Hepatocyte (in vitro differentiated cells): Measurements from ENCODE around the gene UTP15. TPM values are rescaled to one million over a fixed set of nuclear protein-coding genes. Genes with fewer than 3 reads are reported as not detected.

Source experiments
- DNase-seq: peaks from one replicate; pipeline ENCODE4 v3.0.0-alpha.2; 2016; ENCODE audit warnings: low spot score
- H2AFZ ChIP-seq: fragments of 200-600 bp; sonication (generic); 2 replicates; pipeline ENCODE4 v1.6.0; 2016; ENCODE audit warnings: antibody characterized with exemption, mild to moderate bottlenecking
- H3K27ac ChIP-seq: fragments of 200-600 bp; sonication (generic); 2 replicates; pipeline ENCODE4 v1.5.1; 2016; ENCODE audit warnings: mild to moderate bottlenecking
- H3K27me3 ChIP-seq: fragments of 200-600 bp; sonication (generic); 2 replicates; pipeline ENCODE4 v1.6.1; 2016
- H3K36me3 ChIP-seq: fragments of 200-600 bp; sonication (generic); replicated peaks from 2 replicates; pipeline ENCODE4 v1.5.1; 2016; ENCODE audit warnings: low read depth; ENCODE audit not compliant: insufficient read depth
- H3K4me1 ChIP-seq: fragments of 200-600 bp; sonication (generic); 2 replicates; pipeline ENCODE4 v1.5.1; 2016; ENCODE audit warnings: mild to moderate bottlenecking, moderate library complexity; ENCODE audit not compliant: insufficient read depth
- H3K4me2 ChIP-seq: fragments of 200-600 bp; sonication (generic); 2 replicates; pipeline ENCODE4 v1.6.0; 2016
- H3K4me3 ChIP-seq: fragments of 200-600 bp; sonication (generic); 2 replicates; pipeline ENCODE4 v1.5.1; 2016; ENCODE audit warnings: mild to moderate bottlenecking
- H3K79me2 ChIP-seq: fragments of 200-600 bp; sonication (generic); 2 replicates; pipeline ENCODE4 v1.6.0; 2017; ENCODE audit warnings: mild to moderate bottlenecking
- H3K9me2 ChIP-seq: fragments of 200-600 bp; sonication (generic); replicated peaks from 2 replicates; pipeline ENCODE4 v1.6.0; 2017; ENCODE audit warnings: mild to moderate bottlenecking; ENCODE audit not compliant: insufficient read depth
- H3K9me3 ChIP-seq: fragments of 200-600 bp; sonication (generic); 2 replicates; pipeline ENCODE4 v1.5.1; 2016; ENCODE audit warnings: low read depth, mild to moderate bottlenecking
- H4K20me1 ChIP-seq: fragments of 200-600 bp; sonication (generic); 2 replicates; pipeline ENCODE4 v1.6.0; 2016; ENCODE audit warnings: mild to moderate bottlenecking; ENCODE audit not compliant: insufficient read depth, poor library complexity, severe bottlenecking
- EZH2 ChIP-seq: fragments of 200-600 bp; sonication (generic); IDR thresholded peaks from 2 replicates; pipeline ENCODE4 v1.6.1; 2016; ENCODE audit warnings: antibody characterized with exemption, mild to moderate bottlenecking, borderline replicate concordance
- EZH2phosphoT487 ChIP-seq: fragments of 200-600 bp; sonication (generic); IDR thresholded peaks from one replicate; pipeline ENCODE4 v1.6.1; 2018; ENCODE audit warnings: antibody characterized with exemption, mild to moderate bottlenecking, low read depth, moderate library complexity; ENCODE audit not compliant: unreplicated experiment, severe bottlenecking
- WGBS: methylation state at CpG from one replicate; pipeline ENCODE4 v1.1.6; 2016; ENCODE audit warnings: low lambda C conversion rate; ENCODE audit errors: missing lambda C conversion rate; 5-methylcytosine and 5-hydroxymethylcytosine counted together
- polyA plus RNA-seq: library from polyadenylated mRNA; unstranded; fragments of >200 nt; fragmentation: Nextera tagmentation; extraction: Ambion mirVana; gene quantifications from 2 replicates; pipeline ENCODE4 v1.2.1, GENCODE V29; 2016
- total RNA-seq: library from RNA; depleted of rRNA; stranded (reverse); fragments of >200 nt; gene quantifications from 2 replicates; pipeline ENCODE4 v1.2.3, GENCODE V29; 2014
- TF ChIP-seq, protein P1 (sequence below): fragments of 200-600 bp; sonication (generic); IDR thresholded peaks from 2 replicates; pipeline ENCODE4 v1.5.1; 2016; ENCODE audit warnings: antibody characterized with exemption, mild to moderate bottlenecking; ENCODE audit not compliant: poor library complexity

UTP15 gene, protein sequence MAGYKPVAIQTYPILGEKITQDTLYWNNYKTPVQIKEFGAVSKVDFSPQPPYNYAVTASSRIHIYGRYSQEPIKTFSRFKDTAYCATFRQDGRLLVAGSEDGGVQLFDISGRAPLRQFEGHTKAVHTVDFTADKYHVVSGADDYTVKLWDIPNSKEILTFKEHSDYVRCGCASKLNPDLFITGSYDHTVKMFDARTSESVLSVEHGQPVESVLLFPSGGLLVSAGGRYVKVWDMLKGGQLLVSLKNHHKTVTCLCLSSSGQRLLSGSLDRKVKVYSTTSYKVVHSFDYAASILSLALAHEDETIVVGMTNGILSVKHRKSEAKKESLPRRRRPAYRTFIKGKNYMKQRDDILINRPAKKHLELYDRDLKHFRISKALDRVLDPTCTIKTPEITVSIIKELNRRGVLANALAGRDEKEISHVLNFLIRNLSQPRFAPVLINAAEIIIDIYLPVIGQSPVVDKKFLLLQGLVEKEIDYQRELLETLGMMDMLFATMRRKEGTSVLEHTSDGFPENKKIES
- total RNA-seq: 20.7 and 29.9 TPM in 2 replicates
- 9.2 and 11.0 TPM in 2 replicates for polyA plus RNA-seq

GRCh38 chr5:73565139-73565968 is at the start of gene UTP15, which contains the start of gene ANKRA2:
TSS of gene UTP15 (plus strand) at chr5:73565743. CDS start at chr5:73567345, 1,602 bp downstream.
TSS of gene ANKRA2 (minus strand) at chr5:73565639. CDS start at chr5:73562881, 2,758 bp downstream.
- Histone ChIP-seq H3K27ac (peak within 1 kb of the TSS; percentile 94), H4K20me1 (no peaks in the 10 kb centered on the region), H3K4me1 (peaks cover 25% of the 10 kb centered on the region), H3K9me3 (no peaks in the 10 kb centered on the region), H3K4me3 (peak within 1 kb of the TSS; percentile 75), H3K4me2 (peak within 1 kb of the TSS; percentile 85), H3K9me2 (no peaks in the 10 kb centered on the region), H3K36me3 (no peaks in the 10 kb centered on the region), H3K27me3 (no peaks in the 10 kb centered on the region), H3K79me2 (peaks cover 53% of the 10 kb centered on the region), H2AFZ (peak within 1 kb of the TSS; percentile 62)
- no peak for TF ChIP-seq EZH2
- no peak for TF ChIP-seq EZH2phosphoT487
- TF ChIP-seq, protein P1, sequence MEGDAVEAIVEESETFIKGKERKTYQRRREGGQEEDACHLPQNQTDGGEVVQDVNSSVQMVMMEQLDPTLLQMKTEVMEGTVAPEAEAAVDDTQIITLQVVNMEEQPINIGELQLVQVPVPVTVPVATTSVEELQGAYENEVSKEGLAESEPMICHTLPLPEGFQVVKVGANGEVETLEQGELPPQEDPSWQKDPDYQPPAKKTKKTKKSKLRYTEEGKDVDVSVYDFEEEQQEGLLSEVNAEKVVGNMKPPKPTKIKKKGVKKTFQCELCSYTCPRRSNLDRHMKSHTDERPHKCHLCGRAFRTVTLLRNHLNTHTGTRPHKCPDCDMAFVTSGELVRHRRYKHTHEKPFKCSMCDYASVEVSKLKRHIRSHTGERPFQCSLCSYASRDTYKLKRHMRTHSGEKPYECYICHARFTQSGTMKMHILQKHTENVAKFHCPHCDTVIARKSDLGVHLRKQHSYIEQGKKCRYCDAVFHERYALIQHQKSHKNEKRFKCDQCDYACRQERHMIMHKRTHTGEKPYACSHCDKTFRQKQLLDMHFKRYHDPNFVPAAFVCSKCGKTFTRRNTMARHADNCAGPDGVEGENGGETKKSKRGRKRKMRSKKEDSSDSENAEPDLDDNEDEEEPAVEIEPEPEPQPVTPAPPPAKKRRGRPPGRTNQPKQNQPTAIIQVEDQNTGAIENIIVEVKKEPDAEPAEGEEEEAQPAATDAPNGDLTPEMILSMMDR: no peak
- peak; percentile 99 for DNase-seq
- under 1% methylated on average over 62 of the region's 62 CpGs for WGBS

GRCh38 chr5:73519531-73520283 is 45.8 kb upstream of the UTP15 start:
- H3K27ac ChIP-seq: no peak overlapping the region
- H3K4me2 ChIP-seq: peak overlapping the region; percentile 39
- no peak overlapping the region for H3K4me3 ChIP-seq
- H3K9me3 ChIP-seq: no peaks in the 10 kb centered on the region
- TF ChIP-seq EZH2: no peak
- TF ChIP-seq, protein P1: peak; percentile 65
- H3K79me2 ChIP-seq: no peaks in the 10 kb centered on the region
- WGBS: 21% methylated on average over 16 of the region's 16 CpGs
- H3K4me1 ChIP-seq: no peaks in the 10 kb centered on the region
- H4K20me1 ChIP-seq: no peaks in the 10 kb centered on the region
- no peaks in the 10 kb centered on the region for H3K27me3 ChIP-seq
- H3K9me2 ChIP-seq: no peaks in the 10 kb centered on the region
- H3K36me3 ChIP-seq: no peaks in the 10 kb centered on the region
- H2AFZ ChIP-seq: no peak overlapping the region
- DNase-seq: peak; percentile 87

DNA sequence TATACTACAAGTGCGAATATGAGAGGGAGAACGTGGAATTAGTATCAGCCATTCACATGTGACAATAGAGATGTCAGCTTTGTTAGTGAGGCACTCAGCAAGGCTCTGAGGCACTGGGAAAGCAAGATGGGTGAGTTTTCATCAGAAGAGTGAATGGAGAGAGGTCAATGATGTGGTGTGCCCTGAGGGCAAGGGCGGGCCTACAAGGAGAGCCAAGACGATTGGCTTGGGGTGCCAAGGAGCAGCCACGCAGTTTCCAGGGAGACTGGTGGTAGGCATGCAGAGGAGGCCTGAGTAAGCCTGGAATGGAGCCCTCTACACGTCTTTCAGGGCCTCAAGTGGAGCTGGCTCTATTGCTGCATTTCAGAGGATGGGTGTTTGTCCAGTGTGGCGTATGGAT is 42.6 kb upstream of the UTP15 start:
- no peaks in the 10 kb centered on the region for H3K4me1 ChIP-seq
- 91% methylated on average over 7 of the region's 7 CpGs for WGBS
- H3K9me2 ChIP-seq: no peaks in the 10 kb centered on the region
- no peaks in the 10 kb centered on the region for H3K36me3 ChIP-seq
- no peak for DNase-seq
- no peak overlapping the region for H3K4me2 ChIP-seq
- no peak overlapping the region for H3K27ac ChIP-seq
- no peaks in the 10 kb centered on the region for H3K9me3 ChIP-seq
- no peaks in the 10 kb centered on the region for H3K27me3 ChIP-seq
- no peaks in the 10 kb centered on the region for H3K79me2 ChIP-seq
- H3K4me3 ChIP-seq: no peak overlapping the region
- H4K20me1 ChIP-seq: no peaks in the 10 kb centered on the region
- TF ChIP-seq EZH2: no peak
- TF ChIP-seq, protein P1: no peak
- TF ChIP-seq EZH2phosphoT487: no peak
- no peak overlapping the region for H2AFZ ChIP-seq
